GM18499 (cell line): ENCODE data around the gene ARHGAP24.

ENCODE experiments used
- ATAC-seq: cut with Tn5 transposase; IDR thresholded peaks from one replicate; pipeline ENCODE4 v1.9.1; 2021; ENCODE audit warnings: moderate number of reproducible peaks; ENCODE audit not compliant: insufficient read depth, unreplicated experiment

The ARHGAP24 gene

GRCh38 chr4:85763202-85763601, 288.3 kb downstream of the ARHGAP24 start:
- ATAC-seq, result no peak

- no peak for ATAC-seq
These were observed 292.7 kb downstream of the ARHGAP24 start for GRCh38 chr4:85767649-85768048.

DNA sequence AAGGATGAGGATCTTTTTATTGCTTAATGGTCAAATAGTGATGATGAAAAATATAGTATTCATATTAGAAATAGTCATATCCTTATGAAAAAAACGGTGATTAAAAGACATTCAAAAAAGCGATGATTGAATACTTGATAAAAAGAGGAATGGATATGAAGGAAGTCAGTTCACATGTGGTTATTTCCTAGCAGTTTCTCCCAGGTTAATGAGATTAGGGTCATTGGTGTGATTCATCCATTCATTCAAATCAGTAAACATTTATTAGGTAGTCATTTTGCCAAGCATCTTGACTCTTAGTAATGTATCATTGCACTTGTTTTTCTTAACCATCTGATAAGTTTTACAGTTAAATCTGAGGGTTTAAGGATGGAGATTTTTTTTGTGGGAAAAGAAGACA, 294.1 kb downstream of the ARHGAP24 start:
- no peak for ATAC-seq

DNA sequence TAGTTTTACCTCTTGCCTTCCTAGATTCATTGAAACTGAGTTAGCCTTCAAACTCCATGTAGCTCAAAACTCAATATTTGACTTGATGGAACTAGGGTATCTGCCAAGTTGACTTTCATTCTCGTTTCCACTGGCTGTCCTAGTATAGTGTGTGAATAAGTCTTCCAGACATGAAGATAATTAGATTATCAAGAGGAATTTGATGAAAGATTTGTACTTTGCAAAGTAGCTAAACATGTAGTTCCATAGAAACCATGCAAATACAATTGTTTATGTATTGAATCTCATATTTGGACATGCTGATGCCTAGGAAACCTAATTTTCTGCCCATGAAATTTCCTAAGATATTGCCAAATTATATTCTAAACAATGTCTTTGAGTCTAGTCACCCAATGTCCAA, 297.5 kb downstream of the ARHGAP24 start:
- no peak for ATAC-seq

DNA sequence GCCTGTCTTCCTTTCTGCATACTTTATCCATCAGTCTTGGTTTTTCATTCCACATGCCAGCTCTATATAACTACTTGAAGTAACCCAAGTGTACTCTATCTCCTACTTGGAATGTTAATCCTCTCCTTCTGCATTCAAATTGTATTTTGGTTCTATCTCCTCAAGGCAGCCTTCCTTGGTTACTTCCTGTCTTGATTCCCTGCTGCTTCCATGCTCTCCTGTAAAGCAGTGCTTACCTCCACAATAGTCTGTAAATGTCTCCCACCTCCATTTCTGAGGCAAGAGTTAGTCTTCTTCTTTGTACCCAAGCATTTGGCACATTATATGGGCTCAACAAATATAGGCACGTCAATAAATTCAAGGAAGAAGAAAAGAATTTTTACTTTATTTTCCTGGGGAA, 298.4 kb downstream of the ARHGAP24 start:
- ATAC-seq, result no peak

GRCh38 chr4:85774000-85774399, 299.1 kb downstream of the ARHGAP24 start:
- no peak for ATAC-seq

GRCh38 chr4:85774489-85774888, 299.5 kb downstream of the ARHGAP24 start:
- ATAC-seq, result no peak

- ATAC-seq, result no peak
These were observed 301.1 kb downstream of the ARHGAP24 start for GRCh38 chr4:85776096-85776495.

DNA sequence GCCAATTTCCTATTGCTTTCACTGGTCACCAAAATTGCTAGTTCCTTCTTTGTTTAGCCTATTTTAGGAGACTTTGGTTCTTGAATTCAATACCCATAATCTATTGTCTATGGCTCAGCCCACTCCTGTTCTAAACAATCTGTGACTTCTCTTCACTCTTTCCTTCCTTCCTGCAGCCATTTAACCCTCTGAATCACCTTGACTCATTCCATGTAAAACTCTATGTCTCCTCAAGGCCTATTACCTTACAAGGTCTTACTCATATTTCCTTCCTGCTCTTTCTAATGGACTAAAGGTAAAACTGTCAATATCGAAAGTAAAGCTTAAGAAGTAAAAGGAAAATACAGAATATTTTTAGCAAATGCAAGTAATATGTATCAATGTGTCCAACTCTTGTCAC, 301.6 kb downstream of the ARHGAP24 start:
- ATAC-seq, result no peak

GRCh38 chr4:85777908-85778631, 303.1 kb downstream of the ARHGAP24 start:
- peak; percentile 65 for ATAC-seq

DNA sequence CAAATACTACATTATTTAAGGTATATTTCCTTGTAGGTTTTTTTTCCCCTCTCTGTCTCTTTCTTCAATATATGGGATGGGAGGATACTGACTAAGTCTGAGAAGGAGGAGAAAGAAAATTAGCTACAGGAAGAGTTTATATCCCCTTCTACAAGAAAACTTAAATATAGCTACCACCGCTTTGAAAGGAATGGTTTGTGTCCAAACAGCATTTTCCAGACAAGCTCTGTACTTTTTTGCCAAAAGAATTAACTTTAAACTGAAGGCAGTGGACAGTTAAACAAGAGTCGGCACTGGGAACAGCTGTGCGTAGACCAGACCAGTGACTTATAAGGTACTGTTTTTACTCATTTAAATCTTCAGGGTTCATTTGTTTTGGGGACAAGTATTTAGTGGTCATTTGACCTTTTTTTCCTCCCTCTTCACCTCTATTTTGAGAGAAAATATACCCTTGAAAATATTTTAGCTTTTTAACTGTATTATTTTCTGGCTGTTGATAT, 303.7 kb downstream of the ARHGAP24 start:
- ATAC-seq, result peak; percentile 81

GRCh38 chr4:85779165-85779564, 304.2 kb downstream of the ARHGAP24 start:
- ATAC-seq, result no peak

- ATAC-seq, result no peak
These were observed 305.7 kb downstream of the ARHGAP24 start for GRCh38 chr4:85780664-85781063.

GRCh38 chr4:85783483-85783882, 308.5 kb downstream of the ARHGAP24 start:
- no peak for ATAC-seq

DNA sequence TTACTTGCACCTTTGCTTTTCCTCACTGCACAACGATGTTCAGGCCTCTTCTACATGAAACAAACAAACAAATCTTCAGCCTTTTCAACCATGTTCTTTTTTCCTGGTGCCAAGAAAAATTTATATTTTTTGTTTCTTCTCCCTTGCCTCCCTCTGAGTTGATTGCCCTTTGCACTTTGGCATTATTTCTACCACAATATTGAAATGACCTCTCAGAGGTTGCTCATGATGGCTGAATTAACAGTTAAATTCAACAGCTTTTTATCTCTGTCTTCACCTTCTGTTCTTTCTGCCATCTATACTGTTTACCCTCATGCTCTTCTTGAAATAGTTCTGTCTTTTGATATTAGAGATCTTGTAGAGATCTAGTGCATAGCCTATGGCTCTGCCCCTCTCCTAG, 308.9 kb downstream of the ARHGAP24 start:
- no peak for ATAC-seq

DNA sequence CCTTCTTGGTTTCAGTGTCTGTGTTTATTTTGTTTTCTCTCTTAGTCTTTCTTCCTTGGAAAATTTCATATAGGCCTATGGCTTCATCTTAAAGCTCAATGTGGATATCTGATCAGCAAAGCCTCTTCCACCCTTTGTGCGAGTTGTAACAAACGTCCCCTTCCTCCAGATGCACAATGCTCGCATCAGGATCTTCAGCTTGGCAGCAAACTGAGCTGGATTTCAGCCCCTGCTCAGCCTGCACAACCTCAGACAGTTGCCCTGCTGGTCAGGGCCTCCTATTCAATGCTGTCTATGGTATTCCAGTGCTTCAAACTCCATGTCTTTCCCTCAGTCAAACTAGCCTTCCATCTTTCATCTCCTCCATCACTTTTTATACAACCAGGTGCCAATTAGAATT, 309.4 kb downstream of the ARHGAP24 start:
- no peak for ATAC-seq

- ATAC-seq, result no peak
These were observed 310.0 kb downstream of the ARHGAP24 start for GRCh38 chr4:85784947-85785346.

DNA sequence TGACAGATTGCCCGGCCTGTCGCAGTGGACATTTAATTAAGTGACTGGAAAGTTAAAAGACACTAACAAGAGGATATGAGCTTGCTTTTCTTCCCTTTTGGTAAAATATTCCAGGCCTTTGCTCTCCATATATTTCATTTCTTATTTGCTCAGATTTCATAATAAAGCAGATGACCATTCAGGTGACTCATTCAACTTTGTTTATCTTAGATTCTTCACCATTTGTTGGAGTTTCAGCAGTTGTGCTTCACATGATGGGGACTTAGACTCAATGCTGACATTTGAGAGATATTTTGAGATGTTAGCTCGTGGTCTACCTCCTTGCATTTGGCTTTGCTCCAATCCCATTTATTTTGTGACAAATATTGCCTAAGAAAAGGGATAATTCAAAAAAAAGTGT, 312.2 kb downstream of the ARHGAP24 start:
- no peak for ATAC-seq

GRCh38 chr4:85788604-85789003, 313.7 kb downstream of the ARHGAP24 start:
- ATAC-seq, result no peak

GRCh38 chr4:85789241-85789640, 314.3 kb downstream of the ARHGAP24 start:
- no peak for ATAC-seq

DNA sequence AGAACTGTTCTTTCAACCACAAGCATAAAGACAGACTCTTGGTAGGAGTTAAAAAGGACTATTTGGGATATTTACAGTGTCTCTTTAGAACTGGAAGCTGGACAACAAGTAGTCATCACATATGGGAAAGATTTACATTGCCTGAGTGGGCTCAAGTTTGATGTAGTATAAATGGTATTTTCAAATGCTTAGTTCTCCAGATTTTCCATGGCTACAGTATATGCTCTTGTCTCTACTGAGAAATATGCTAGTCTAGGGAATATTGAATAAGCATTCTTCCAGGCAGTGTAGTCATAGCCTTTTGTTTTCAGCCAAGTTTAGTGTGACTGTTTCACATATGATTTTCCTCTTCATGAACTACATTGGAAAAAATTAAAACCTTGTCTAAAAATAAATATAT, 315.6 kb downstream of the ARHGAP24 start:
- ATAC-seq, result no peak
